ENCODE measurements around the gene TRAPPC11.

GRCh38 chr4:183702492-183702891 is 43.4 kb downstream of the TRAPPC11 start:
- TF ChIP-seq IFI16 (CRISPR knock-in tag; IDR thresholded peaks at IDR 0.05) (no peak), ETS1 (conservative IDR thresholded peaks at IDR 0.05; ENCODE audit: control insufficient read depth, low read depth, low read length) (no peak), CTCF (IDR thresholded peaks at IDR 0.05 in 2 of 3, conservative IDR thresholded peaks at IDR 0.05 in 1 of 3; ENCODE audit: insufficient read depth in 2 of 3, low read depth in 1 of 3, low read length in 3 of 3) (no peak), ELF4 (CRISPR knock-in tag; IDR thresholded peaks at IDR 0.05) (no peak), USF1 (CRISPR knock-in tag; IDR thresholded peaks at IDR 0.05) (no peak), CHD2 (IDR thresholded peaks at IDR 0.05; ENCODE audit: low read depth, low read length) (no peak), POLR2G (IDR thresholded peaks at IDR 0.05; ENCODE audit: low read depth, low read length) (no peak)
